GM18526 (cell line): Measurements from ENCODE around the gene GLB1L3.

Experiments used
- POLR2A ChIP-seq: IDR thresholded peaks from 3 replicates; pipeline ENCODE4 v1.6.1; 2011; ENCODE audit not compliant: insufficient read length; ENCODE audit errors: extremely low read depth

GLB1L3 gene, protein sequence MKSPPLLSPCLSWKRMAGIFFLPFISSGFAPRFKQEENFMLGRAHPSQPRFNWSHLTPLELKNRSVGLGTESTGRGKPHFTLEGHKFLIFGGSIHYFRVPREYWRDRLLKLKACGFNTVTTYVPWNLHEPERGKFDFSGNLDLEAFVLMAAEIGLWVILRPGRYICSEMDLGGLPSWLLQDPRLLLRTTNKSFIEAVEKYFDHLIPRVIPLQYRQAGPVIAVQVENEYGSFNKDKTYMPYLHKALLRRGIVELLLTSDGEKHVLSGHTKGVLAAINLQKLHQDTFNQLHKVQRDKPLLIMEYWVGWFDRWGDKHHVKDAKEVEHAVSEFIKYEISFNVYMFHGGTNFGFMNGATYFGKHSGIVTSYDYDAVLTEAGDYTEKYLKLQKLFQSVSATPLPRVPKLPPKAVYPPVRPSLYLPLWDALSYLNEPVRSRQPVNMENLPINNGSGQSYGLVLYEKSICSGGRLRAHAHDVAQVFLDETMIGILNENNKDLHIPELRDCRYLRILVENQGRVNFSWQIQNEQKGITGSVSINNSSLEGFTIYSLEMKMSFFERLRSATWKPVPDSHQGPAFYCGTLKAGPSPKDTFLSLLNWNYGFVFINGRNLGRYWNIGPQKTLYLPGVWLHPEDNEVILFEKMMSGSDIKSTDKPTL

GRCh38 chr11:134275534-134276395 is at the start of gene GLB1L3:
GLB1L3 (plus strand) TSS chr11:134276379; CDS start chr11:134276741, 362 bp downstream.
- TF ChIP-seq POLR2A, result no peak

DNA sequence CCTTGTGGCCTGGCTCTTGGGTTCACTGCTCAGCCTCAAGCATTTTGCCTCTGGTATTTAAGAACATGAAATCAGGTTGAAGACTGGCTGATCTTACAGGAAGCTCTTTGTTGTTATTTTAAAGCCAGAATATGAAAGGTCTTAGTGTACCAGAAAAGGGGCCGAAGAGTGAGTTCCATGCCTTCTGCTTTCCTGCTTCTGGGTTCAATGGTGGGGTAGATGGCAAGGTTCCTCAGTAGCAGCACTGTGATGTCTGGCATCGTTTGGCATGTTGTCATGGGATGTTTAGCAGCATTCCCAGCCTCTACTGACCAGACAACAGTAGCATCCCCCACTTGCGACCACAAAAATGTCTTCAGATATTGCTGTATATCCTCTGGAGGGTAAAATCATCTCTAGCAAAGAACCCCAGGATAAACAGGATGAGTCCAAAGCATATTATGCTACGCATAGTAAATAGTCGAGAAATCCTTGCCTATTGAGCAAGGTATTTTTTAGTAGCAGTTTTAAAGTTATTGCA is 49.3 kb upstream of the GLB1L3 start:
- no peak for TF ChIP-seq POLR2A

- TF ChIP-seq POLR2A, result no peak
Observed at GRCh38 chr11:134228625-134229024, 47.6 kb upstream of the GLB1L3 start.

- TF ChIP-seq POLR2A, result no peak
Observed at GRCh38 chr11:134229126-134229790, 46.9 kb upstream of the GLB1L3 start.

- no peak for TF ChIP-seq POLR2A
Observed at GRCh38 chr11:134230339-134230738, 45.8 kb upstream of the GLB1L3 start.

GRCh38 chr11:134231958-134232659 is 44.1 kb upstream of the GLB1L3 start:
- TF ChIP-seq POLR2A, result no peak

- TF ChIP-seq POLR2A, result no peak
Observed at GRCh38 chr11:134233729-134234179, 42.4 kb upstream of the GLB1L3 start.

DNA sequence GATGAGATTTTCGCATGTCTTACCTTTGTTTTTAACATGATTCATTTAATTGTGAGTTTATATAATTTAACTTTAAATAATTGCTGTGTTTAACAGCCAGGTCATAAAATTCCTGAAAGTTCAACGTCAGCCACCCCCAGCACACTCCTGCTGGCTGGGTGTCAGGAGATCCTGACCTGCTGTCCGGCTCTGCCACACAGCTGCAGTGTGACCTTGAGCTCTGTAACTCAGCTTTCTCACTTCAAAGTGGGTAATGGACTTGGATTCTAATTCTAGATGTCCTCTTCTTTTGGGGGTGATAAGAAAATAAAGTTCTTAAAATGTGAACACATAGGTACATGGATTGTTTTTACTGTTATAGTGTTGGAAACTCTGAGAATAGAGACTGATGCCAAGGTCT is 40.8 kb upstream of the GLB1L3 start:
- no peak for TF ChIP-seq POLR2A

- no peak for TF ChIP-seq POLR2A
Observed at GRCh38 chr11:134236834-134237556, 39.2 kb upstream of the GLB1L3 start.

- no peak for TF ChIP-seq POLR2A
Observed at GRCh38 chr11:134237557-134237922, 38.6 kb upstream of the GLB1L3 start.

- TF ChIP-seq POLR2A, result no peak
Observed at GRCh38 chr11:134238956-134239355, 37.2 kb upstream of the GLB1L3 start.

DNA sequence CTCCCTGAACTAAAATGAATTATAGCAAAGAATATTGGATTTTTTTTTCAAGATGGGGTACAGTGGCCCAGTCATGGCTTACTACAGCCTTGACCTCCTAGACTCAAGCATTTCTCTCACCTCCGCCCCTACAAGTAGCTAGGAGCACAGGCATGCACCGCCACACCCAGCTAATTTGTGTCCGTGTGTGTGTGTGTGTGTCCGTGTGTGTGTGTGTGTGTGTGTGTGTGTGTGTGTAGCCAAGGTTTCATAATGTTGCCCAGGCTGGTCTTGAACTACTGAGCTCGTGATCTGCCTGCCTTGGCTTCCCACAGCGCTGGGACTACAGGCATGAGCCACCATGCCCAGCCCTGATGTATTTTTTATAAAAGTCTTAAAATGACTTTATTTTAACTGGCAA is 35.6 kb upstream of the GLB1L3 start:
- no peak for TF ChIP-seq POLR2A

- no peak for TF ChIP-seq POLR2A
Observed at GRCh38 chr11:134242376-134242775, 33.8 kb upstream of the GLB1L3 start.

DNA sequence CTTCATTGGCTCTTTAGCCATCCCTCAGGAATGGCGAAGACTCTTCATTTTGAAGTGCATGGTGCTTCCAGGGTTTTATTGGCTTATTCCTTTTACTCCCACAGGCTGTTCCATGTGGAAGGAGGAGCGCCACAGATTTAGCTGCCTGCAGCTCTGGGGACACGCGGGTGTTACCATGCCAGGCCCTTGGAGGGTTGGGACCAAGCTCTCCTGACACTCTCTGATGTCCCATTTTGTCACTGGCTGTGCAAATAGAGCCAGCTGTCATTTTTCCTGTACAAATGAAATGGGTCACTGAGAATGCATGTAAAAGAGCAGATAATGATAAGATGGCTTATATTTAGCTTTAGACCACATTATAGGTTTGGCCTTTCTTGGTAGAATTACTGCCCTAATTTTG is 32.3 kb upstream of the GLB1L3 start:
- no peak for TF ChIP-seq POLR2A
